ENCODE measurements around the gene ZNF497. TPM values are rescaled to one million over a fixed set of nuclear protein-coding genes. Genes with fewer than 3 reads are reported as not detected.
A peak's percentile ranks its signal among the peaks of the same experiment; 100 is the strongest.

Gene ZNF497
- total and polyA plus RNA-seq, 2 donors (not counting 1 experiment from before 2014, with no cell fraction given): 1.6 to 2.7 TPM

GRCh38 chr19:58330458-58330857 is 32.1 kb downstream of the ZNF497 start:
- H3K9me3 ChIP-seq (ENCODE audit: control extremely low read depth in 1 of 3, control insufficient read depth in 2 of 3, insufficient read depth in 1 of 3, low read length in 2 of 3): peaks cover 0 to 3% (median 0%) of the 10 kb centered on the region in 3 donors
- no peak overlapping the region for H3K9ac ChIP-seq (ENCODE audit: low read length)
- H3K27me3 ChIP-seq (replicated peaks in 1 of 4; ENCODE audit: control extremely low read depth in 1 of 4, control insufficient read depth in 3 of 4, insufficient read depth in 4 of 4, low read length in 3 of 4): no peaks in the 10 kb centered on the region
- Mint-ChIP-seq H3K4me3 (no peak overlapping the region), H3K27ac (no peak overlapping the region), H3K27me3 (no peaks in the 10 kb centered on the region), H3K9me3 (ENCODE audit: insufficient read depth) (no peaks in the 10 kb centered on the region), H3K4me1 (no peaks in the 10 kb centered on the region)
- DNase-seq: no peak
- no peaks in the 10 kb centered on the region for H4K20me1 ChIP-seq (ENCODE audit: control insufficient read depth, insufficient read depth, low read length, poor library complexity, severe bottlenecking)
- intact Hi-C loops (cut with micrococcal nuclease): no loop called here
- TF ChIP-seq EZH2 (IDR thresholded peaks at IDR 0.05; ENCODE audit: borderline replicate concordance, insufficient read depth, low read depth, low read length, poor library complexity, severe bottlenecking) (no peak), CTCF (IDR thresholded peaks at IDR 0.05) (no peak)
- ChIA-PET POLR2A (no interaction called here), CTCF (interaction anchor here (1.0 to 2.4 kb wide), 2 partner anchors 188 to 189 kb away, joined by 4 to 10 read pairs; partner anchors contain the start of gene ZBTB45)
- H3K79me2 ChIP-seq (ENCODE audit: control insufficient read depth, insufficient read depth, low read length): peaks cover 45% of the 10 kb centered on the region
- no peak for ATAC-seq (ENCODE audit: low read depth)
- no peak overlapping the region for H3K27ac ChIP-seq (ENCODE audit: low read length in 2 of 2)
- no peak overlapping the region for H3K4me3 ChIP-seq (ENCODE audit: control extremely low read depth in 1 of 5, extremely low read depth in 1 of 5, insufficient read depth in 1 of 5, low read depth in 2 of 5, low read length in 4 of 5)
- no peak overlapping the region for H3K4me2 ChIP-seq (replicated peaks; ENCODE audit: low read depth, low read length, poor library complexity, severe bottlenecking)
- peaks cover 2 to 8% of the 10 kb centered on the region in 2 experiments for H3K36me3 ChIP-seq (replicated peaks in 1 of 2; ENCODE audit: control extremely low read depth in 1 of 2, control insufficient read depth in 1 of 2, extremely low read depth in 1 of 2, insufficient read depth in 2 of 2, low read length in 1 of 2)
- WGBS (ENCODE audit: insufficient coverage): 100% methylated on average over 4 of the region's 4 CpGs
- no peak overlapping the region for H2AFZ ChIP-seq (ENCODE audit: insufficient read depth, low read depth, low read length, poor library complexity, severe bottlenecking)
- H3K4me1 ChIP-seq (ENCODE audit: control insufficient read depth in 2 of 2, insufficient read depth in 2 of 2, low read length in 2 of 2): peaks cover 11 to 23% of the 10 kb centered on the region in 2 donors

DNA sequence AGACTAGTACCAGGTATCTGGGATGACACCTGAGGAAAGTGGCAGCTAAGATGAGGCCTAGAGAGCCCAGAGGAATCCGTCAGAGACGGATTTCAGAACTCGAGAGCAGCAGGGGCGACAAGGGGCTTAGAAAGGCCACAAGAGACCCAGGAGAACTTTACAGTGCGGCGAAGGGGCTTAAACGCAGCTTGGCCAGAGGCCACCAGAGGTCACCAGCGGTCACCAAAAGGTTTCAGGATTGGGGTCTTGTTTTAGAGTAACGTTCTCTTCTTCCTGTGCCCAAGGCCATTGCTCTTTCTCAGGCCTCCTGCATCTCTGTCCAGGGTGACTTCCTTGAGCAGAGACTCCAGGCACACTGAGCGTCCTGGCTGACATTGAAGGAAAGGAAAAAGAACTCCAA is 33.6 kb downstream of the ZNF497 start:
- 69% methylated on average over 9 of the region's 10 CpGs for WGBS (ENCODE audit: insufficient coverage)
- H3K27me3 ChIP-seq (replicated peaks in 1 of 4; ENCODE audit: control extremely low read depth in 1 of 4, control insufficient read depth in 3 of 4, insufficient read depth in 4 of 4, low read length in 3 of 4): no peaks in the 10 kb centered on the region
- Mint-ChIP-seq H3K27ac (no peak overlapping the region), H3K4me1 (no peaks in the 10 kb centered on the region), H3K27me3 (no peaks in the 10 kb centered on the region), H3K9me3 (ENCODE audit: insufficient read depth) (no peaks in the 10 kb centered on the region), H3K4me3 (no peak overlapping the region)
- no peak for TF ChIP-seq CTCF (IDR thresholded peaks at IDR 0.05)
- no peak for TF ChIP-seq EZH2 (IDR thresholded peaks at IDR 0.05; ENCODE audit: borderline replicate concordance, insufficient read depth, low read depth, low read length, poor library complexity, severe bottlenecking)
- intact Hi-C loops (cut with micrococcal nuclease): loop anchor here (5.0 kb wide), 1 partner anchor 123 kb away; the partner anchor contains the start of gene ZNF324B
- H3K9me3 ChIP-seq (ENCODE audit: control extremely low read depth in 1 of 3, control insufficient read depth in 2 of 3, insufficient read depth in 1 of 3, low read length in 2 of 3): no peaks in the 10 kb centered on the region
- no peak overlapping the region for H2AFZ ChIP-seq (ENCODE audit: insufficient read depth, low read depth, low read length, poor library complexity, severe bottlenecking)
- H4K20me1 ChIP-seq (ENCODE audit: control insufficient read depth, insufficient read depth, low read length, poor library complexity, severe bottlenecking): no peaks in the 10 kb centered on the region
- peaks cover 11 to 23% of the 10 kb centered on the region in 2 donors for H3K4me1 ChIP-seq (ENCODE audit: control insufficient read depth in 2 of 2, insufficient read depth in 2 of 2, low read length in 2 of 2)
- H3K9ac ChIP-seq (ENCODE audit: low read length): no peak overlapping the region
- H3K27ac ChIP-seq (ENCODE audit: low read length in 2 of 2): no peak overlapping the region
- ChIA-PET CTCF (interaction anchor here (1.4 to 2.4 kb wide), 2 partner anchors 34 to 191 kb away, joined by 3 to 10 read pairs; partner anchors contain the start of genes ZBTB45 and ZNF497), POLR2A (interaction anchor here (1.0 kb wide), 1 partner anchor 34 kb away, joined by 3 read pairs; the partner anchor contains the start of gene ZNF497)
- no peak for ATAC-seq (ENCODE audit: low read depth)
- no peaks in the 10 kb centered on the region for H3K36me3 ChIP-seq (replicated peaks in 1 of 2; ENCODE audit: control extremely low read depth in 1 of 2, control insufficient read depth in 1 of 2, extremely low read depth in 1 of 2, insufficient read depth in 2 of 2, low read length in 1 of 2)
- H3K79me2 ChIP-seq (ENCODE audit: control insufficient read depth, insufficient read depth, low read length): peaks cover 41% of the 10 kb centered on the region
- H3K4me2 ChIP-seq (replicated peaks; ENCODE audit: low read depth, low read length, poor library complexity, severe bottlenecking): no peak overlapping the region
- DNase-seq: peak; percentile 33
- H3K4me3 ChIP-seq (ENCODE audit: control extremely low read depth in 1 of 5, extremely low read depth in 1 of 5, insufficient read depth in 1 of 5, low read depth in 2 of 5, low read length in 4 of 5): no peak overlapping the region

All from B cell (primary cell).